Lower lobe of right lung (tissue), 2 donors: ENCODE measurements around the gene TENM4. TPM values are rescaled to one million over a fixed set of nuclear protein-coding genes. Genes with fewer than 3 reads are reported as not detected.

Experiments
- ATAC-seq, 2 donors: fragments of 200-7000 bp; cut with Tn5 transposase; one replicate each; pipeline ENCODE4 v1.9.1; 2020 to 2022; ENCODE audit warnings: mild to moderate bottlenecking in 2 of 2, moderate library complexity in 2 of 2
- DNase-seq: peaks from one replicate; pipeline ENCODE4 v3.0.0-alpha.2; 2020
- H3K27ac ChIP-seq: fragments of 200-600 bp; one replicate; pipeline ENCODE4 v1.8.0; 2022
- H3K27me3 ChIP-seq: fragments of 200-600 bp; one replicate; pipeline ENCODE4 v1.8.0; 2022; ENCODE audit warnings: low read depth
- H3K36me3 ChIP-seq: fragments of 200-600 bp; one replicate; pipeline ENCODE4 v1.8.0; 2022; ENCODE audit warnings: mild to moderate bottlenecking
- H3K4me1 ChIP-seq: fragments of 200-600 bp; one replicate; pipeline ENCODE4 v1.8.0; 2022
- H3K4me3 ChIP-seq: fragments of 200-600 bp; one replicate; pipeline ENCODE4 v1.8.0; 2022; ENCODE audit warnings: mild to moderate bottlenecking
- H3K9me3 ChIP-seq: fragments of 200-600 bp; one replicate; pipeline ENCODE4 v1.8.0; 2022
- intact Hi-C: fragments of 100-400 bp; cut with DNase I; formaldehyde crosslinking; loops from one replicate; pipeline ENCODE4 v1.11.0; 2022
- total RNA-seq: library from RNA; stranded (reverse); fragmentation: NEBNext Ultra II Directional; extraction: Animal tissue kit (Norgen Biotek cat#: 25700); gene quantifications from one replicate; pipeline ENCODE4 v1.2.1, GENCODE V29; 2021
- TF ChIP-seq, protein P1 (sequence below): fragments of 200-600 bp; IDR thresholded peaks from one replicate; pipeline ENCODE4 v1.8.0; 2022; ENCODE audit warnings: antibody characterized with exemption, mild to moderate bottlenecking
- donor health status: DM: no; HTN: yes; CAD: no; lungs with severe emphysema.

The TENM4 gene
- total RNA-seq, 1 donor from 2014 or later: 1.1 TPM

DNA sequence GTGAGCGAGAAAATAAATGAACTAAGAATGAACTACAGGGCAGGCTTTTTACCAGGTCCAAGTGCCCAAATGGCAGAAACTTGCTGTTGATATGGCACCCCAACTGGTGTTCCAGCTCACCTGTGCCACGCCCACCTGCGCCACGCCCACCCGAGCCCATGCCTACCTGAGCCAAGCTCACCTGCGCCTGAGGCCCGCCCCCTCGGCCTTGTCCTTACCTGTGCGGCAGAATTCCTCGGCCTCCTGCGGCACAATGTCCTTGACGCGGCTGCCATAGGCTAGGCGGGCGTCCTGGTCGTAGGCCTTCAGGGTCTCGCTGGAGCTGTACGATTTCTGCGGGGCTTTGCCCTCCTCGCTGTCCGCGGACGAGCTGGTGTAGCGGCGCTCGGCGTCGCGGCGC, 371.3 kb downstream of the TENM4 start:
- Histone ChIP-seq H3K4me1 (no peaks in the 10 kb centered on the region), H3K4me3 (no peak overlapping the region), H3K27me3 (no peaks in the 10 kb centered on the region), H3K36me3 (no peaks in the 10 kb centered on the region), H3K27ac (no peak overlapping the region), H3K9me3 (no peaks in the 10 kb centered on the region)
- ATAC-seq: no peak
- TF ChIP-seq, protein P1, sequence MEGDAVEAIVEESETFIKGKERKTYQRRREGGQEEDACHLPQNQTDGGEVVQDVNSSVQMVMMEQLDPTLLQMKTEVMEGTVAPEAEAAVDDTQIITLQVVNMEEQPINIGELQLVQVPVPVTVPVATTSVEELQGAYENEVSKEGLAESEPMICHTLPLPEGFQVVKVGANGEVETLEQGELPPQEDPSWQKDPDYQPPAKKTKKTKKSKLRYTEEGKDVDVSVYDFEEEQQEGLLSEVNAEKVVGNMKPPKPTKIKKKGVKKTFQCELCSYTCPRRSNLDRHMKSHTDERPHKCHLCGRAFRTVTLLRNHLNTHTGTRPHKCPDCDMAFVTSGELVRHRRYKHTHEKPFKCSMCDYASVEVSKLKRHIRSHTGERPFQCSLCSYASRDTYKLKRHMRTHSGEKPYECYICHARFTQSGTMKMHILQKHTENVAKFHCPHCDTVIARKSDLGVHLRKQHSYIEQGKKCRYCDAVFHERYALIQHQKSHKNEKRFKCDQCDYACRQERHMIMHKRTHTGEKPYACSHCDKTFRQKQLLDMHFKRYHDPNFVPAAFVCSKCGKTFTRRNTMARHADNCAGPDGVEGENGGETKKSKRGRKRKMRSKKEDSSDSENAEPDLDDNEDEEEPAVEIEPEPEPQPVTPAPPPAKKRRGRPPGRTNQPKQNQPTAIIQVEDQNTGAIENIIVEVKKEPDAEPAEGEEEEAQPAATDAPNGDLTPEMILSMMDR: no peak
- intact Hi-C loops: no loop called here
- DNase-seq: no peak

DNA sequence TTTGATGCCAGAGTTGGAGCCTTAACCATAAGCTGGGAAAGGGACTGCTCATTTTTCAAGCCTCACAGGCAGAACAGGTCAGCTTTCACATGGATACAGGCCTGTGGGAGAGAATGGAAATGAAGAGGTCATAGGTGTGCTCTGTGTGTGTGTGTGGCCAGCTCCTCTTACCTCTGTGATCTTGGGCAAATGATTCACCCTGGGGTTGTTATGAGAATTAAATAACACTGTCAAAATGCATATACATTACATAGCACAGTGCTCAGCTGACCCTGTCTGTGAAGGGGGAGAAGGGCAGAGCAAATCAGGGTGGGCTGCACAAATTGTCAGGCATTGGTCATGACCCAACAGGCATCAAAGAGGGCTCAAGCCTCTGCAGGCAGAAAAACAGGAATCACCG, 372.5 kb downstream of the TENM4 start:
- Histone ChIP-seq H3K27ac (no peak overlapping the region), H3K4me1 (no peaks in the 10 kb centered on the region), H3K27me3 (peaks cover 2% of the 10 kb centered on the region), H3K4me3 (no peak overlapping the region), H3K9me3 (no peaks in the 10 kb centered on the region), H3K36me3 (no peaks in the 10 kb centered on the region)
- no peak for ATAC-seq
- no peak for DNase-seq
- TF ChIP-seq, protein P1: no peak
- intact Hi-C loops: no loop called here

DNA sequence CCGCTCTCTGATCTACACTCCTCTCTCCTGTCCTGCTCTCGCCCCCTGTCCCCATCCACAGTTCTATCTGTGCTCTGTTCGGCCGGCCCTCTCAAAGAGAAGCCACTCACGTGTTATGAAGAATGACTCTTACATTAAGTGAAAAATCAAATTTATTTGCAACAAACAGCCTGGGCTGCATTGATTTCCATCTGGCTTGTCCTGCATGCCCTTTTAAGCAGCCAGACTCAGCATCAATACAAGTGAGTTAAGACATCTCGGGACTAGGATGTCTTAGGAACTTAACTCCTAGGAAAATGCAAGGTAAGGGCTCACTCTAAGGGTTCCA, 373.5 kb downstream of the TENM4 start:
- TF ChIP-seq, protein P1: no peak
- intact Hi-C loops: no loop called here
- H3K36me3 ChIP-seq: no peaks in the 10 kb centered on the region
- H3K4me3 ChIP-seq: peak overlapping the region; percentile 8
- H3K27ac ChIP-seq: no peak overlapping the region
- H3K4me1 ChIP-seq: no peaks in the 10 kb centered on the region
- DNase-seq (no peak), ATAC-seq (no peak)
- H3K27me3 ChIP-seq: peaks cover 8% of the 10 kb centered on the region
- no peaks in the 10 kb centered on the region for H3K9me3 ChIP-seq

DNA sequence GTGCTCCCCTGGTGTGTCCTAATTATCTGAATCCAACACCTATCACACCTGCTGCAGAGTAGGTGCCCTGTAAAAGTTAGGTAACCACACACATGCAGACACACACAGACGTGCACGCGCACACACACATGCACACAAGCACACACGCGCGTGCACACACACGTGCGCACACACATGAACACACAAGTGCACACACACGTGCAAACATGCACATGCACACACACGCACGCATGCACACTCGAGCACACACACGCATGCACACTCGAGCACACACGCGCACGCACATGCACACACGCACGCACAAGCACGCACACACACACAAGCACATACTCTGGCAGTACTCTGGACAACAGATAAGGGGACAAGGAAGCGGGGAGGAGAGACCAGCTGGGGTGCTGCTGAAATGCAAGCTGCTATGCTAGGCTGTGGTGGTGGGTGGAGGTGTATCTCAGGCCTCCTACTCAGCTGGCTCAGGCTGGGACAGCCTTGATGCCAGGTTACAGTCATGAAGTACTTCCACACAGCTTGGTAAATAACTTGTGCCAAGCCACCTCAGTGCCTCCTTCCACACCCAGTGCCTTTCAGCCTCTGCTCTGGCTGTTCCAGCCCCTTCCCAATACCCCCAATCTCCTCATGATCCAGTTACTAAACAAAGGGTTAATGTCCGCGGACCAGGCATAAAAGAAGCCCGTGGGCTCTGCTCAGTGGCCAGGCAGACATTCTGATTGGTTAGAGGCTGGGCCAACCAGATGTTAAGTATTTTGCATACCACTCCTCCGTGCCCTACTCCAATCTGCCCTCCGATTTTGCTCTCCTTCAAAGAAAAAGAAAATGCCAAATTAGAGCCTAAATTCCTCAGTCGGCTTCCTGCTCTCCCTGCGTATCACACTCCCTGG, 374.1 kb downstream of the TENM4 start:
- H3K4me1 ChIP-seq: no peaks in the 10 kb centered on the region
- H3K27me3 ChIP-seq: peaks cover 8% of the 10 kb centered on the region
- TF ChIP-seq, protein P1: no peak
- ATAC-seq (no peak), DNase-seq (no peak)
- intact Hi-C loops: no loop called here
- no peaks in the 10 kb centered on the region for H3K36me3 ChIP-seq
- H3K4me3 ChIP-seq: peak overlapping the region; percentile 8
- no peak overlapping the region for H3K27ac ChIP-seq
- H3K9me3 ChIP-seq: no peaks in the 10 kb centered on the region

DNA sequence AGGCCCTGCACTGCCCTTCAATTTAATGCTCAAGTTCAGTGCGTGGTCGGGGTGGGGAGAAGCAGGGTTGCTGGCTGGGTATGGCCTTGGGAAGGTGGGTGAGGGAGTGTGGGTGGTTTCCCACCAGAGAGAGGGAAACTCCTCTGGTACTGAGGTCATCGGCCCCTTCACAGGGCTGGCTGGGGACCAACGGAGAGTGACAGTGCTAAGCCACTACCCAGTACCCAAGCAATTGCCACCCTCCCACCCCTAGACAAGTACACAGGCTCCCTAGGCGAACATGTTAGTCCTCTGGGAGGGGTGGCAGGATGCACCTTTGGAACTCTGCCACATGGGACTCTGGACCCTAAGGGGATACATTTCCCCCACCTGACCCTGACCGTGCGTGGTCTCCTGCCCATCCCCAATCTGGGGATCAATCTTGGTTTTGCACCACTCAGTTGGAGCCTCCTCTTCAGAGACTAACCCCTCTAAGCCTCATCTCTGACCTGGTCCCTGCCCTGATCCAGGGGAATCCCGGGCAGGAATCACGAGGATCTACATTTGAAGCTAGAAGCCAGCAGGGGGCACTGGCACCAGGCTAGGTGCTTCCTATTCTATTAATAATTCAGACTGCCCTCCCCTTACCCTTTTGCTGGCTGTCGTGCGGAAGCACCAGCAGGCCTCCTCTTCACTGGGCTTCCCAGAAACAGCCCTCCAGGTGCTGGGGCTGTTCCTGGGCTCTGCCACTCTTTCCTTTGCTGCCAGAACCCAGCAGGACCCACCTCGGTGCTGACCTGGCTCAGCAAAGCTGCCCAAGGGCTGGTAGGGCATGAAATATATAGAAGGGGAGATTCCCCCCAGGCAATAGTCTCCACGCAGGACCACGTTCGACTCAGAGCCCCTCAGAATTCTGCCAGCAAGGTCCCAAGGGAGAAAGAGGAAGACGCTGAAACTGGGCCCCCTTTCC, 377.7 kb downstream of the TENM4 start:
- ATAC-seq (no peak), DNase-seq (no peak)
- H3K4me3 ChIP-seq: no peak overlapping the region
- H3K27ac ChIP-seq: no peak overlapping the region
- no peaks in the 10 kb centered on the region for H3K36me3 ChIP-seq
- H3K27me3 ChIP-seq: peaks cover 8% of the 10 kb centered on the region
- H3K9me3 ChIP-seq: no peaks in the 10 kb centered on the region
- intact Hi-C loops: no loop called here
- no peaks in the 10 kb centered on the region for H3K4me1 ChIP-seq
- TF ChIP-seq, protein P1: peak; percentile 17
